ENCODE measurements around the gene IRX4.

GRCh38 chr5:1842004-1842819 is 40.5 kb downstream of the IRX4 start:
- TF ChIP-seq EZH2 (IDR thresholded peaks at IDR 0.05; ENCODE audit: low read depth, unreplicated experiment) (no peak), CREB1 (CRISPR knock-in tag; IDR thresholded peaks at IDR 0.05; ENCODE audit: low read depth) (no peak), REST (IDR thresholded peaks at IDR 0.05; ENCODE audit: unreplicated experiment) (no peak), EZH2phosphoT487 (IDR thresholded peaks at IDR 0.05; ENCODE audit: unreplicated experiment) (no peak), POLR2AphosphoS5 (IDR thresholded peaks at IDR 0.05; ENCODE audit: low read depth) (no peak), ETS1 (IDR thresholded peaks at IDR 0.05) (no peak), STAT1 (IDR thresholded peaks at IDR 0.05; ENCODE audit: unreplicated experiment) (no peak), JUNB (IDR thresholded peaks at IDR 0.05; ENCODE audit: unreplicated experiment) (no peak), ZNF331 (CRISPR knock-in tag; IDR thresholded peaks at IDR 0.05; ENCODE audit: low read depth) (no peak)
- TF ChIP-seq, protein P1, sequence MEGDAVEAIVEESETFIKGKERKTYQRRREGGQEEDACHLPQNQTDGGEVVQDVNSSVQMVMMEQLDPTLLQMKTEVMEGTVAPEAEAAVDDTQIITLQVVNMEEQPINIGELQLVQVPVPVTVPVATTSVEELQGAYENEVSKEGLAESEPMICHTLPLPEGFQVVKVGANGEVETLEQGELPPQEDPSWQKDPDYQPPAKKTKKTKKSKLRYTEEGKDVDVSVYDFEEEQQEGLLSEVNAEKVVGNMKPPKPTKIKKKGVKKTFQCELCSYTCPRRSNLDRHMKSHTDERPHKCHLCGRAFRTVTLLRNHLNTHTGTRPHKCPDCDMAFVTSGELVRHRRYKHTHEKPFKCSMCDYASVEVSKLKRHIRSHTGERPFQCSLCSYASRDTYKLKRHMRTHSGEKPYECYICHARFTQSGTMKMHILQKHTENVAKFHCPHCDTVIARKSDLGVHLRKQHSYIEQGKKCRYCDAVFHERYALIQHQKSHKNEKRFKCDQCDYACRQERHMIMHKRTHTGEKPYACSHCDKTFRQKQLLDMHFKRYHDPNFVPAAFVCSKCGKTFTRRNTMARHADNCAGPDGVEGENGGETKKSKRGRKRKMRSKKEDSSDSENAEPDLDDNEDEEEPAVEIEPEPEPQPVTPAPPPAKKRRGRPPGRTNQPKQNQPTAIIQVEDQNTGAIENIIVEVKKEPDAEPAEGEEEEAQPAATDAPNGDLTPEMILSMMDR (conservative IDR thresholded peaks at IDR 0.05; ENCODE audit: low read depth in 2 of 2) = no peak

All from GM23338 (cell line).